Colonic mucosa (tissue), 4 donors: ENCODE results near the gene NXPH1. TPM values are rescaled to one million over a fixed set of nuclear protein-coding genes. Genes with fewer than 3 reads are reported as not detected.

ENCODE experiments used
- DNase-seq: peaks from one replicate; pipeline ENCODE4 v3.0.0-alpha.2; 2020
- H3K27ac ChIP-seq: fragments of 200-600 bp; one replicate; pipeline ENCODE4 v1.8.0; 2021
- H3K27me3 ChIP-seq: fragments of 200-600 bp; one replicate; pipeline ENCODE4 v1.8.0; 2021
- H3K36me3 ChIP-seq: fragments of 200-600 bp; one replicate; pipeline ENCODE4 v1.8.0; 2021
- H3K4me1 ChIP-seq: fragments of 200-600 bp; one replicate; pipeline ENCODE4 v1.8.0; 2021; ENCODE audit warnings: mild to moderate bottlenecking
- H3K4me3 ChIP-seq: fragments of 200-600 bp; one replicate; pipeline ENCODE4 v1.8.0; 2021
- H3K9ac ChIP-seq, 2 donors: one replicate each; pipeline ENCODE4 v1.7.0; 2013; ENCODE audit warnings: control low read depth in 2 of 2, low read depth in 2 of 2, low read length in 2 of 2
- H3K9me3 ChIP-seq: fragments of 200-600 bp; one replicate; pipeline ENCODE4 v1.8.0; 2021
- CTCF ChIP-seq: fragments of 200-600 bp; IDR thresholded peaks from one replicate; pipeline ENCODE4 v1.8.0; 2022; ENCODE audit warnings: antibody characterized with exemption, mild to moderate bottlenecking
- intact Hi-C: fragments of 100-400 bp; cut with DNase I; formaldehyde crosslinking; loops from one replicate; pipeline ENCODE4 v1.14.1; 2022
- total RNA-seq, 2 donors: library from RNA; stranded (reverse); fragmentation: NEBNext Ultra II Directional in 1 of 2; extraction: Animal tissue kit (Norgen Biotek cat#: 25700) in 1 of 2; gene quantifications; one replicate each; pipeline ENCODE4 v1.2.1, GENCODE V29; 2021
- donor health status: healthy.
- donor health status: DM: no; HTN: no; CAD: no.
- donor health status: DM: no; HTN: no; CAD: no.

NXPH1 gene
- total RNA-seq, 2 donors from 2014 or later = 0.30 TPM; not detected in 1

DNA sequence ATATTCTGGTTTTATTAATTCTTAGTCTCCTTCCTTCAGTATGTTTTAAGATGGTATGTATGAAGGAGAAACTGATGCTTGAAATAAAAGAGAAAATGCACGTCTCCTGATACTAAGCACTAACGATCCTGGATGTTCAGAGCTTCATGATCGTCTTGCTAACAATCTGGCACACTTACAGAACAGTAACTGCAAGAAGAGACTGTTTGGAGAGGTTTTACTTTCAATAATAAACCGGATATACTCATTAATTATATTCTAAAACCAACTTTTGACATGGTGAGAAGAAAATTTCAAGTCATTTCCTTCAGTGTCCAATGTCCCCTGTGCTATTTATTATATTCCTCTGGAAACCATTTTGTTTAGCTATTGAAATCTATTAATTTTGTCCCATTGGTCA, 251.0 kb downstream of the NXPH1 start:
- Histone ChIP-seq H3K36me3 (no peaks in the 10 kb centered on the region), H3K9ac (no peak overlapping the region), H3K27ac (no peak overlapping the region), H3K4me3 (no peak overlapping the region), H3K4me1 (no peaks in the 10 kb centered on the region), H3K9me3 (no peaks in the 10 kb centered on the region), H3K27me3 (no peaks in the 10 kb centered on the region)
- no peak for TF ChIP-seq CTCF
- intact Hi-C loops = no loop called here
- DNase-seq = no peak

GRCh38 chr7:8699875-8700624, 266.6 kb downstream of the NXPH1 start:
- H3K27ac ChIP-seq = no peak overlapping the region
- intact Hi-C loops = no loop called here
- no peaks in the 10 kb centered on the region for H3K36me3 ChIP-seq
- no peaks in the 10 kb centered on the region for H3K27me3 ChIP-seq
- no peaks in the 10 kb centered on the region for H3K9me3 ChIP-seq
- H3K4me1 ChIP-seq = no peaks in the 10 kb centered on the region
- DNase-seq = no peak
- H3K4me3 ChIP-seq = no peak overlapping the region
- no peak for TF ChIP-seq CTCF
- no peak overlapping the region for H3K9ac ChIP-seq

- no peaks in the 10 kb centered on the region for H3K4me1 ChIP-seq
- H3K27ac ChIP-seq = no peak overlapping the region
- no peak for TF ChIP-seq CTCF
- H3K9ac ChIP-seq = no peak overlapping the region
- no peaks in the 10 kb centered on the region for H3K27me3 ChIP-seq
- no peak overlapping the region for H3K4me3 ChIP-seq
- intact Hi-C loops = no loop called here
- H3K36me3 ChIP-seq = no peaks in the 10 kb centered on the region
- no peak for DNase-seq
- no peaks in the 10 kb centered on the region for H3K9me3 ChIP-seq
Observed at GRCh38 chr7:8702807-8703206, 269.4 kb downstream of the NXPH1 start.

DNA sequence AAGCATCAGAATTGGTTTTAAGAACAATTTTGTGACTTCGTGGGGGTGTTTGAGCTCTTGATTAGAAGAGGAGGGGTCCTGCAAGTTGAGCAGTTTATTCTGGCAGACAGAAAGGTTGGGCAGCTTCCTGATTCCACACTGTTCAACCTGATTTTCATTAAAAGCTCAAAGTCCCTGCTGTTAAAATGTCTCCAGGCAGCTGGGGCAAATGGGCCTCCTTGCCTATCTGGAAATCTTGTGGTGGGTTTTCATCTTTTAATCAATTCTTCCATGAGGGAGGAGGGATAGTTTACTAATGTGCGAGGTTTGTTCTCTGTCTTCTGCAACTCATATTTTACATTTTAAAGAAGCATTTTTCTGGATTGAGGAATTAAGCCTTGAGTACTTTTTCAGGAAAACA, 276.7 kb downstream of the NXPH1 start:
- H3K9ac ChIP-seq = no peak overlapping the region
- no peak for DNase-seq
- no peaks in the 10 kb centered on the region for H3K9me3 ChIP-seq
- H3K4me3 ChIP-seq = no peak overlapping the region
- intact Hi-C loops = no loop called here
- H3K36me3 ChIP-seq = no peaks in the 10 kb centered on the region
- TF ChIP-seq CTCF = no peak
- no peak overlapping the region for H3K27ac ChIP-seq
- H3K4me1 ChIP-seq = no peaks in the 10 kb centered on the region
- no peaks in the 10 kb centered on the region for H3K27me3 ChIP-seq

GRCh38 chr7:8714791-8715190, 281.4 kb downstream of the NXPH1 start:
- no peaks in the 10 kb centered on the region for H3K27me3 ChIP-seq
- H3K4me3 ChIP-seq = no peak overlapping the region
- H3K4me1 ChIP-seq = no peaks in the 10 kb centered on the region
- H3K27ac ChIP-seq = no peak overlapping the region
- TF ChIP-seq CTCF = no peak
- H3K9ac ChIP-seq = no peak overlapping the region
- intact Hi-C loops = no loop called here
- DNase-seq = no peak
- no peaks in the 10 kb centered on the region for H3K36me3 ChIP-seq
- H3K9me3 ChIP-seq = no peaks in the 10 kb centered on the region
